Hippocampal formation (tissue), 2 donors: ENCODE data around the gene IDH3B.
"Not testable (repeated sequence)": the region's sequence is repeated elsewhere in the genome, so short reads cannot be mapped to it uniquely, and the experiment has no call there.

Experiments
- DNase-seq, 2 donors: peaks; one replicate each; lab custom pipeline; 2025; lab: John Stamatoyannopoulos, UW

Gene IDH3B

DNA sequence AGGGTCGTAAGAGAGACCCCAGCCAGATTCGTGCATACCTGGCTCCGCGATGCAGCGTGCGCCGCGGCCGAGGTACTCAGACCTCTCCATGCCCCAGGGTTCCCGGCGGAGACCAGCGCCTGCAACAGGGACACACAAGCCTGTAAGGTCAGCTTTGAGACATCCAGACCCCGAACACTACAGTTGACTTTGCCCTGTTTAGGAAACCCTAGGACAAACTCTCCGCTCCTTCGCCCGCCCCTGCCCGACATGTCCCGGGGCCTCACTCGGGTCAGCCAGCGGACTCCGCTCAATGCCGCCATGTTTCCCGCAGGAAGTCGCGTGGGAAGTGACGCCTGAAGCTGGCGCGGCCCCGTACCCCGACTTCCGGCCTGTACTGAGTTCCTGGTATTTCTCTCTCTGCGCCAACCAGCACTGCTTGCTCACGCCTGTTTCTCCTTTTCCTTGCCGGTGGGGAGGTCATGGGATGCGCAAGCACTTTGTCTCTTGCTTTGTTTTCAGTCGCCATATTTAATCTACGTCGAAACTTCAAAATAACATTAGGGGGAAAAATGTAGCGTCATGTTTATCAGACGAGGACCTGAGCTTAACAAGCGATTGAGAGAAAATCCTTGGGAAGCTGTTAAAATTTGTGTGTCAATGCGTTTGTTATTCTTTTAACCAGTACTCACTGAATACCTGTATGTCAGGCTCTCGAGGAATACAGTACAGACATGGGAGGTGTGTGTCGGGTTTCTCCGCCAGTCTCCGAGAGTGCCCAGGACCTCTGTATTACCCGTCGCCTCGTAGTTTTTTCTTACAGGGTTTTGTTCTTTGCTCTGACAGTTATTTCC lies at the start of gene IDH3B:
TSS of gene IDH3B (minus strand) at position 330 of the 833 bp plus-strand sequence. CDS start at position 302, 28 bp downstream.
- peak; percentile 90 to 93 for DNase-seq

DNA sequence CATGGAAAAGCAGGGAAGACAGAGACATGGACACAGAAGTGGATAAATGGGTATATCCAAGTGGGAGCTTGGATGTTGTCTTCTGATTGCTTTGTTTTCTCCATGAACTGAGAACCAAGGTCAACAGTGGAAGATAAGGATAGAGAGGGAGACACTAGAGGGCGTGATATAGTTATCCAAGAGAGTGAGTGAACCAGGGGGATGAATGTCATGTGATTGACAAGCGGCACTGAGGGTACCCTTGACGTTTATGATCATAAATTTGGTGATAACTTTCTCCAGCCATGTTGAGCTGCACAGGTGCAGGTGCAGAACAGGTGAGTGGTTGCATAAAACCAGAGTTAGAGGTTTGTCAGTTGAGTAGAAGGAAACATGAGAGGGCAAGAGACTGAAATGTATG lies 49.3 kb upstream of the IDH3B start:
- DNase-seq, result no peak

DNA sequence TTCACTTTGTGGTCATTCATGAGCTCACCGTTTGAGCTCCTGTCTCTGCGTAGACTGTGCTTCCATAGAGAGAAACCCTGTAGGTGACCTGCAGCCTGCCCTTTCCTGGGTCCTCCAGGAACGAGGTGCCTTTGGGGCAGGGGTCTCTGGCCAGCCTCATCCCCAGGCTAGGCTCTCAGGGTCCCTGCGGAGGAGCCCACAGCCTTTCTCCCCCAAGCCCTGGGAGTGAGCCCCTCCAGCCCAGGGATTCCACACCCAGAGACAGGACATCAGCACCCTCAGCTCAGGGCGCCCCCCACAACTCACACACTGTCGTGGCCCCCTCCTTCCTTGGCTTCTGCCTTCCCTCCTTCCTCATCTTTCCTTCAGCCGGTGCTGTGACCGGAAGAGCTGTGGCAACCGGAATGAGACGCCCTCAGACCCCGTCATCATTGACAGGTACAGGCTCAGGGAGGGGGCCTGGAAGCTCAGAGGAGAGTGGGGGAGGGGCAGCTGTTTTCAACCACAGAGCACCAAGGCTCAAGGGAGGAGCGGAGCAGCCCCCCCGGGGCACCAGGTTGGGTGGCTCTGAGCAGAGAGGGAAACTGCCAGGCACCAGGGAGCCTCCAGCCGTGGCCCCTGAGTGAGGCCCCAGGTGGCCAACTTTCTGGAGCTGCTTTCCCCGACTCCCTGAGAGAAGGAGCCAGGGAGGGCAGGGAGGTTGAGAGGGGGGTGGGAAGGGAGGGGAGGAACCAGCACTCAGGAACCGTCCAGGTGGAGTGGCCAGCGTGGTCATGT lies 45.4 kb upstream of the IDH3B start:
- DNase-seq, result no peak

DNA sequence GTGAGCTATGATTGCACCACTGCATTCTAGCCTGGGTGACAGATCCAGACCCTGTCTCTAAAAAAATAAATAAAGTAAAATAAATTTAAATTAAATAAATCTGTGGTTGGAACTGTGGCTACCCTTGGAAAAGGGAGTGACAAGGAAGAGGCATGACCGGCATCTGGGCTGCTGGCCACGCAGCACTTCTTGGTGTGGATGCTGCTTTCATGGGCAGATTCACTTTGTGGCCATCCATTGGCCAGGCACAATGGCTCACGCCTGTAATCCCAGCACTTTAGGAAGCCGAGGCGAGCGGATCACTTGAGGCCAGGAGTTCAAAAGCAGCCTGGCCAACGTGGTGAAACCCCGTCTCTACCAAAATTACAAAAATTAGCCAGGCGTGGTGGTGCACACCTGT lies 44.6 kb upstream of the IDH3B start:
- no peak for DNase-seq

DNA sequence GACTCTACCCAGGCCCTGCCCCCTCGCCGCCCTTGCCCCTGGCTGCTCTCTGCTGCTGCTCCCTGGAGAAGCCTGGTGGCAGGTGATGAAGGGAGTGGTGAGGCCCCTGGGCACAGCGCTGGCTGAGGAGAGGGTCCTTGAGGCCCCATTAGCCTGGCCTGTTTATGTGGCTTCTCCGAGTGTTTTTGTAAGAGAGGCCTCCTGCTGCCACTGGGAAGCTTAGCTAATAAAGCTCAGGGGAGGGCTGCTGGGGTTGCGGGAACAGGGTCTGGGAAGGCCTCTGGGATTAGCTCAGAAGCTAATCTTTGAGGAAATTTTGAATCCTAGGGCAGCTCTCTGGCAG lies 44.0 kb upstream of the IDH3B start:
- DNase-seq, result no peak

DNA sequence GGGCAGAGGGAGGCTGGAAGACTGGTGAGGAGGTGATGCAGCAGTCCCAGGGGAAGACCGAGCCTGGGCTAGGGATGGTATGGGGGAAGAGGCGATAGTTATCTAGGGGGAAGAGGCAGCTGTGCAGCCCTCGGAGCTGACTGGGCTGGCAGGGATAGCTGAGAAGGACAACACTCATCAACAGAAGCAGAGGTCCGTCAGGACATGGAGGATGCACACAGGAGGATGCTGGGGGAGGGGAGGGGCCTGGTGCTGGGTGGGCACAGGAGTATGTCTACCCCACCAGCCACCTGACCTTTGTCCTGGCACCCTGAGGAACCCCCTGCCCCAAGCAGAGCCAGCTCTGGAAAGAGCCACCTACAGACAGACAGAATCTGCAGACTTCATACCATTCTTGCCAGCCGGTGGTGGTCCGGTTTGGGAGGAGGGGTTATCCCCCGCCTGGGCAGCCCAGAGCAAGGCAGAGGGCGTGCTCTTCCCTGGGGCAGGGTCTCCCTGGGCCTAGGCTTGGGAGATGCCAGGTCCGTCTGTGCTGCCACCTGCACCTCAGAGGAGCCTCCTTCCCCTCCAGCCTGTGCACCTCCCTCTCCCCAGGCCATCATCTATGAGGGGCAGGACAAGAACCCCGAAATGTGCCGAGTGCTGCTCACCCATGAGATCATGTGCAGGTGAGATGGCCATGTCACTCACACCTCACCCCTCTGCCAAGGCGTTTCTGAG lies 43.5 kb upstream of the IDH3B start:
- DNase-seq, result no peak

DNA sequence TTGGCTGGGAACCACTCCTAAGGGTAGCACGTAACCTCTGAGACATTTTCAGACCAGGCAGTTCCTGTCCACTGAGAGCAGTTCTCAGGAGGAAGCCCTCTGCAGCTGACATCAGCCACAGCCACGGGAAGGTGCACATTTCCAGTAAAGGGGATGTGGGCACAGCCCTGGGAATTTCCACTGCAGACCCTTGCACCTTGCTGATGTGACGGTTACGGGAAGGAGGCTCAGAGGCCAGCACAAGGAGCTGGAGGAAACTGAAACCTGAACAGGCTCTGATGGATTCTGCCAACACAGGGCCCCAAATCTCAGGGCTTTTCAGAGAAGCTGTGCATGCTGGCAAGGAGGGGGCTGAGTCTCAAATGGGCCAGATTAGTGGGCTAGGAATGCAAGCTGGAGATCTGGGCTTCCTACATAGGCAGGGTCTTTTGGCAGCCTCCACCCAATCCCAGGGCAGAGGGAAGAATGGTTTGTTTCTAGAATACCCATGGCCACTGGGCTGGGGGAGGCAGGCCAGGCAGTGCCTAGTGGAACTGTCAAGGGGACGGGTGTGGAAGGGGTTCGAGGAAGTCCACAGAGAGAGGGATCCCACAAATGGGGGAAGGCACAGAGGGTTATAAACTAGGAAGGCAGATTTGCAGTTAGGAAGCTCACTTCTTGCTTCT lies 42.8 kb upstream of the IDH3B start:
- DNase-seq, result no peak

DNA sequence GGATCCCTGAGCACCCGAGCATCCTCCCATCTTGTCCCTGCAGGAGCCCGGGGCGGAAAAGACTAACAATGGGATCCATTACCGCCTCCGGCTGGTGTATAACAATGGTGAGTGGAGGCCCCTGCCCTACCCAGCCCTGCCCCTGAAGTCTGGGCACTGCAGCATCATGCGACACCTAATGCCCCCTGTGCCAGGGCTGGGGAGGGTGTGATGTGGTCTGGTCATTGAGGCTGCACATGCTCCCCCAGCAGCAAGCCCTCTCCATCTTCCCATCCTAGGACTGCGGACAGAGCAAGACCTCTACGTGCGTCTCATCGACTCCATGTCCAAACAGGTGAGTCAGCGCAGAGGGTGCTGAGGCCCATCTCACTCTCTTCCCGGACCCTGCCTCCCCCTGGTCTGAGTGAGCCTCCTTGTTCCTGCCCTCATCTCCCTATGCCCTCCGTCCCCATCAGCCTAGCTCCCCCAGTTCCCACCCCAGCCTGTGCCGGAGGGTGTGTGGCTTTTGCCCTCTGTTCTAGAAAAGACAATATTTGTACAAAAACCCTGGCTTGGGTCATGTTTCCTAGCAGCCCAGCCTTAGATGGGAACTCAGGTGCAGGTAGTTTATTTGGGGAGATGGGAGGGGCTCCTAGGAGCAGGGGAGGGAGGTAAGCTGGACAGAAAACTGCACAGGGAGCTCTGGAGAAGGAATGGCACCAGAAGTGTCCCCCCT lies 42.1 kb upstream of the IDH3B start:
- no peak for DNase-seq

DNA sequence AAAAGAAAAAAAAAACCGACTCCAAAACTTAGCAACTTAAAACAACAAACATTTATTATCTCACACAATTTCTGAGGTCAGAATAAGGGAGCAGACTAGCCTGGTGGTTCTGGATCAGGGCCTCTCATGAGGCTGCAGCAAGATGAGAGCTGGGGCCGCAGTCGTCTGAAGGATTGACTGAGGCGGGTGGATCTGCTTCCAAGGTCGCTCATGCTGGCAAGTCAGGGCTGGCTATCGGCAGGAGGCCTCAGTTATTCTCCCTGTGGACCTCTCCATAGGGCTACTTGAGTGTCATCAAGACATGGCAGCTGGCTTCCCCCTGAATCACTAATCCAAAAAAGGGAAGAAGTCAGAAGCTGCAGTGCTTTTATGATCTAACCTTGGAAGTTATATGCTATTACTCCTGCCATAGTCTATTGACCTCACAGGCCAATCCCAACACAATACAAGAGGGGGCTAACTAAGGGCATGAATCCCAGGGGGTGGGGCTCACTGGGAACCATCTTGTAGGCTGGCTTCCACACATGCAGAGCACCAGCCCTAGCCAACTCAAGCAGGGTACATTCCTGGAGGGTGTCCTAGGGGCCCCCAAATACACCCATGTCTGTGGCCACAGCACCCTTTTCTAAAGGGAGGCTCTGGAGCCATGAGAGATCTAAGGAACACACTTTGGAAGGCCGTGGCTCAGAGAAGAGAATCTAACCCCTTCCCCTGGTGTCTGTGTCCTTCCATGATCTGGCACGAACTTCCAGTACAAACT lies 39.9 kb upstream of the IDH3B start:
- no peak for DNase-seq

DNA sequence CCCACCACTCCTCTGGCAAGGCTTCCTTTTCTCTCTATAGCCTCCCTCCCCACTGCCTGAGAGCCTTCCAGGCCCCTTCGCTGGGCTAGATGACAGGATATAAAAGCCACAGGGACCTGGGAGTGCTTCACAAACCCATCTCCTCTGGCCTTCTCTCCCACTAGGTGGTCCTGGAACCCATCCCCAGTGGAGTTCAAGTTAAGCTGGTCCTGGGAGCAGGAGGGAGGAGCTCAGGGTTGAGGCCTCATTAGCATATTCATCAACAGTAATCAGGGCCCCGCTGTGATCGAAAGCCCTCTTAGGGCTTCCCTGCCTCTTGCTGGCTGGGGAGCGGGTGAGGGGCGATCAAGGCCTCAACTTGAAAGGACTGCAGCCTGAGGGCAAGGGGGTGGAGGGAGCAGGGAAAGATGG lies 37.7 kb upstream of the IDH3B start:
- DNase-seq, result no peak

DNA sequence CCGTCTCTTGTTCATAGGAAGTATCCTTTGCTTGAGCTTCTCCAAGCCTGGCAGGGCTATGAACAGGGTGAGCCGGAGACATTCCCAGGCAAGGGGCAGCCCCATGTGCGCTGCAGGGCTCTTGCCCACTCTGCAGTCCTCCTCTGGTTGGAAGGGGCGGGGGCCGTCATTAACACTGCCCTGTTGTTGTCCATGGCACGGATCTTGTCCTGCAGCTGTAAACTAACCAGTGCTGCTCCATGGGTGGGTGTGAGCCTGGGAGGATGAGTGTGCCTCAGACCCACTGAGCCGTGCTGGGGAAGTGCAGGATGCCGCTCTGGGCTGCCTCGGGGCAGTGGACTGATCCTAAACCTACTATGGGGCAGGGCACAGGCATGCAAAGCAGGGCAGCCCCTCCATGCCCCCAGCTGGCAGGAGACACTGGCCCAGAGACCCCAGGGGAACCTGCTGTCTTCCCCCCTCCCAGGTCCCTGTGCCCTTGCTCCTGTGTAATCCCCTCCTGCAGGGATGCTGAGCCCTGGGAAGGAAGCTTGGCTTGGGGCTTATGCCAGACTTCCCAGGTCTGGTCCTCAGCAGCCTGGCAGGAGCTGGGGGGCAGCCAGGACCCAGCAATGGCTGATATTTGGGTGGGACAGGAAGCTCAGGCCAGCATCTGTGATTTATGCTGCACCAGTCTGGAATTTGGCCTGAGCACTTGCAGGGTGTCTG lies 37.1 kb upstream of the IDH3B start:
- peak; percentile 6 to 32 for DNase-seq

DNA sequence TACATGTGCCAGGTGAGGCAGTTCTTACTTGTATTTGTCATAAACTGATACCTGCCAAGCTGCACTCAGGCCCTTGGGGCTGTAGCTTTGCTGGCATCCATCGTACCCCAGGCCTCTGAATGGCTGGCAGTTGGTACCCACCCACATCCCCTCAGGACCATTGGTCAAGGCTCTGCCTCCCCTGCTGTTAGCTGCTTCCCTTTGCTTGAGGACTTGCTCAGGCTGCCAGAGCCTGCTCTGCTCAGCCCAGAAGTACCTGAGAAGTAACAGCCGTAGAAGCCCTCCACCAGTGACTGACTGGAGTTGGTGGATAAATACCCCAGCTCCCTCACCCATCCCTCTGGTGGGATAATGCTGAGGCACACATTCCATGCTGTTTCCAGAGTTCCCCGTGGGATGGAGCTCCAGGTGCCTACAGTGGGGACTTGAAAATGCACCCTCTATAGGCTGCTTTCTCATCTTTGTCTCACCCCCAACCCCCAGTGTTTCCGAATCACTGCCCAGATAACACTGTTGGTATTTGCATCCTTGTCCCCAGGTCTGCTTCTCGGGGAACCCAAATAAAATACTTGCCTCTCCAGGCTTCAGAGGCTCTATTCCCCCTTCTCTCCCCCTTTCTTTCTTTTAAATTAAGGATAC lies 35.9 kb upstream of the IDH3B start:
- DNase-seq, result no peak

DNA sequence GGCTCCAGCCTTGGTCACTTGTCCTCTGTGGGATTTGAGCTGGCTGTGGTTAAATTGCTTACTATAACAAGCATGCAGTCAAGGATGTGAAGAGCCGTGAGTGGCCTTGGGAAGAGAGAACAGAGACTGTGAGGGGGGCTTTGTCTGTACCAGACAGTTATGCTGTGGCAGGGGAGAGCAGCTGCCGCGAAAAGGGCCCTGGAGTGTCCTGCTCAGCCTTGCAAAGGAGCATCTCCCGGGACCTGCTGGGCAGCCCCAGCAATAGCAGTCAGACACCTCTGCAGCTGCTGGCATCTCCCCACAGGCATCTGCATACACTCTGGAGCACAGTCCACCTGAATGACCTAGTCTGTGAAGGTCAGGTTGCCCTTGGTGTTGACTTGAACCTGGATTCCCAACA lies 34.9 kb upstream of the IDH3B start:
- DNase-seq, result no peak

DNA sequence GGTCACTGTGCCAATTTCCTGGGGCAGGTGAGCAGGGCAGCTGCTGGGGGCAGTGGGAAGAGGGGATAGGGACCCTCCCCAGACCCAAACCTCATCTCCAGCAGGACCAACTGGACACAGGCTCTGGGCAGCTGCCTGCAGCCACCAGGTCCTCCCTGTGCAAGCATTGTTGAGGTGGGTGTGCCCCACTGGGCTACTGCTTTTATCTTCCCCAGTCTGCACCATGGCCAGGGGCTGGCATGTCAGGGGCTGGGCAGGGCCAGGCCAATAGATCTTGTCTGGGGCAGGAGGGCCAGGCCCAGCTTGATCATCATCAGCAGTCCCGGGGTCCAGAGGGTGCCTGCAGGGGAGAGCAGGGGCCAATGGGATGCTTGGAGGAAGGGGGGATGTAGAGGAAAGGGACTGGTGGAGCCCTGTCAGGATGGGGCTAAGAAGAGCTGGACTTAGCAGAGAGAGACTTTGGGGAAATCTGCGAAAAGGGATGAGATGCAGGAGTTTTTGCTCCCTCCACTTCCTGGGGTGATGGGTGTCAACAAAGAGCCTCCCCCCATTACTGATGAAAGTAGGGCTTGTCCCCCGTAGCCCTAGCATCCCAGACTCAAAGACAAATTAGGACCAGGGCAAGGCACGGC lies 34.3 kb upstream of the IDH3B start:
- DNase-seq, result no peak

DNA sequence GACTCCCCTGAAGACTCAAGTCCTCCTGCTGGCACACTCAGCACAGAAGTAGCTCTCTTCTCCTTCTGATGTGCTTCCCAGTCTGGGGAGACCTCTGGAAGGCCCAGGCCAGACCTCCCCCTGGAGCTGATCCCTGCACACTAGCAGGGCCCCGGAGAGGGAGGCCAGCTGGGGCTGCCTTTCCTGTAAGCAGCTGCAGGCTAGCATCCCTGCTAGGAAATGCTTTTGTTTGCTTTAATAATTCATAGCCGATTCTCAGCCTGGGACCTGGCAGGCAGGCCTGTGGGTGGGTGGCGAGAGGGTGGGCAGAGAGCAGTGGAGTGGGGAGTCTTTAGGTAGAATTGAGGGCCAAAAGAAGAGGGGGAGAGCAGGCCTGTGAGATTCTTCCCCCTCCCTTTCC lies 33.8 kb upstream of the IDH3B start:
- no peak for DNase-seq

DNA sequence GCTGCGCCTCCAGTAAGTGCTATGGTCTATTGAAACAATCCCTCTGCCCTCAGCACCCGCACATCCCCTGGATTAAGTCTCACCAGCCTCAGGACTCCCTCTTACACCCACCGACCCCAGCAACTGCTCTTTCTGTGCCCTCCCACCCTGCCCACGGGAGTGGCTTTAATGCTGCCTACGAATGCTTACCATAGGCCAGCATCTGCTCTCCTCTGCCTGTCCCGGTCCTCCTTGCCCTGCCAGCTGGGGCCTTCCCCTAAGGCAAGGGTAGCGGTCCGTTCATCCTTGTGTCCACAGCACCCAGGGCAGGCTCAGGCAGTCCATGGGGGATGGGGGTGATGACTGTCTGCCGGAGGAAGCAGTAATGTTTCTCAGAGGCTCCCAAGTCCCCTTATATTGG lies 32.6 kb upstream of the IDH3B start:
- no peak for DNase-seq

DNA sequence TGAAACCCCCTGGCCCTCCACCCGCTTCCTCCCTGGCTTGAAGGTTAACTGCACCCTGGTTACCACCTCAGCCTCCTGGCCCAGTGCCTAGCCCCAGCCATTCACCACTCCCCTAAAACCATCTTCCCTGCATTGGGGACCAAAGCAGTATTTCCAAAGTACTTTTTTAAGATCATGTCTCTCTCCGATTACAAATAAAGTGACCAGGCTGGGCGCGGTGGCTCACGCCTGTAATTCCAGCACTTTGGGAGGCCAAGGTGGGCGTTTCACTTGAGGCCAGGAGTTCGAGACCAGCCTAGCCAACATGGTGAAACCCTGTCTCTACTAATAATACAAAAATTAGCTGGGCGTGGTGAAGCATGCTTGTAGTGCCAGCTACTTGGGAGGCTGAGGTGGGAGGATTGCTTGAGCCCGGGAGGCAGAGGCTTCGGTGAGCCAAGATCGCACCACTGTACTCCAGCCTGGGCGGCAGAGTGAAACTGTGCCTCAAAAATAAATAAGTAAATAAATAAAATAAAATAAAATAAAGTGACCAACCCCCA lies 32.0 kb upstream of the IDH3B start:
- DNase-seq, result not testable (repeated sequence)

DNA sequence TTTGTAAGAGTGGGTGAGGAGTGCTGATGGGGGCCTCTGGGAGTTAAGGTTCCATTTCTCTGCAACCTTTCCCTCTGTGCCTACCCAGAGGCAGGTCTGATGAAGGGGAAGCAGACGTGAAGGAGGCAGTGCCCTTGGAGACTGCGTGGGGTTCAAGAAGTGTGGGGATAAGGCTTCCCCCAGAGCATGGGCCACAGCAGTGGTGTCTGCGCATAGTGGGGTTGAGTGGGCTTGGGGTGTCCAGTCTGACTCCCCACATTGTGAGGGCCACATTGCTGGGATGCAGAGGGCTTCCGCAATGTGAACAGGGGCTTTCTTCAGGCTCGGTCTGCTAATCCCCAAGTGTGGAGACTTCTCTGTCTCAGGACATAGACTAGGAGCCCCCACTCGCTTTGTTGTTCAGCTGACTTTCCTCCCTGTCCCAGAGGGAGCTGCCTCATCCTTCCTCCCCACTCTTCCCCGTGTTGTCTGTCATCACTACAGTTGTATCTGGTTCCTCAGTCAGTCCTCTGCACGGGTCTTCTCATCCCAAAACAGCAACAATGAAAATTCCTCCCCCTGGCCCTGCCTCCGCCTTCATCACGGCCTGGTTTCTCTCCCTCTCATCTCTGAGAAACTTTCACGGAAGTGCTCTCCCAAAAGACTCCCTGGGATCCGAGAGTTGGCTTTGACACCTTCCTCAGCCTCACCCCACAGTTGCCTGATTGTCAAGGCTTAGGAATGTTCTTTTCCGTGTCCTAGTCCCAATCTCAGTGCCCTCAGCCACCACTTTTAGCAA lies 31.4 kb upstream of the IDH3B start:
- DNase-seq, result no peak
